ENCODE results near the gene BCAS3. TPM values are rescaled to one million over a fixed set of nuclear protein-coding genes. Genes with fewer than 3 reads are reported as not detected.

The BCAS3 gene
- total and polyA plus RNA-seq, 4 donors = 5.8 to 24.6 (median 10.1) TPM

- Histone ChIP-seq H3K27me3 (ENCODE audit: control insufficient read depth in 4 of 4, insufficient read depth in 4 of 4, low read length in 3 of 4) (no peaks in the 10 kb centered on the region), H3K36me3 (ENCODE audit: control insufficient read depth in 4 of 4, insufficient read depth in 3 of 4, low read depth in 1 of 4, low read length in 3 of 4) (no peaks in the 10 kb centered on the region), H3K4me3 (ENCODE audit: low read depth in 1 of 3, low read length in 3 of 3) (no peak overlapping the region), H3K27ac (ENCODE audit: low read depth in 1 of 2, low read length in 2 of 2) (peak overlapping the region in 1 of 2 donors; percentile 6), H3K9ac (ENCODE audit: low read depth in 1 of 2, low read length in 2 of 2) (no peak overlapping the region), H3K9me3 (ENCODE audit: control insufficient read depth in 4 of 4, low read length in 3 of 4) (no peaks in the 10 kb centered on the region), H3K4me1 (ENCODE audit: control insufficient read depth in 4 of 4, insufficient read depth in 4 of 4, low read length in 3 of 4) (no peaks in the 10 kb centered on the region)
- TF ChIP-seq HNF4A (conservative IDR thresholded peaks at IDR 0.05) (no peak), HNF4G (IDR thresholded peaks at IDR 0.05) (no peak), GABPA (IDR thresholded peaks at IDR 0.05 in 1 of 2, conservative IDR thresholded peaks at IDR 0.05 in 1 of 2) (no peak), JUND (IDR thresholded peaks at IDR 0.05) (no peak), SP1 (IDR thresholded peaks at IDR 0.05) (no peak), ATF3 (IDR thresholded peaks at IDR 0.05) (no peak), FOXA2 (IDR thresholded peaks at IDR 0.05) (no peak), RAD21 (IDR thresholded peaks at IDR 0.05) (no peak)
- TF ChIP-seq, protein P1, sequence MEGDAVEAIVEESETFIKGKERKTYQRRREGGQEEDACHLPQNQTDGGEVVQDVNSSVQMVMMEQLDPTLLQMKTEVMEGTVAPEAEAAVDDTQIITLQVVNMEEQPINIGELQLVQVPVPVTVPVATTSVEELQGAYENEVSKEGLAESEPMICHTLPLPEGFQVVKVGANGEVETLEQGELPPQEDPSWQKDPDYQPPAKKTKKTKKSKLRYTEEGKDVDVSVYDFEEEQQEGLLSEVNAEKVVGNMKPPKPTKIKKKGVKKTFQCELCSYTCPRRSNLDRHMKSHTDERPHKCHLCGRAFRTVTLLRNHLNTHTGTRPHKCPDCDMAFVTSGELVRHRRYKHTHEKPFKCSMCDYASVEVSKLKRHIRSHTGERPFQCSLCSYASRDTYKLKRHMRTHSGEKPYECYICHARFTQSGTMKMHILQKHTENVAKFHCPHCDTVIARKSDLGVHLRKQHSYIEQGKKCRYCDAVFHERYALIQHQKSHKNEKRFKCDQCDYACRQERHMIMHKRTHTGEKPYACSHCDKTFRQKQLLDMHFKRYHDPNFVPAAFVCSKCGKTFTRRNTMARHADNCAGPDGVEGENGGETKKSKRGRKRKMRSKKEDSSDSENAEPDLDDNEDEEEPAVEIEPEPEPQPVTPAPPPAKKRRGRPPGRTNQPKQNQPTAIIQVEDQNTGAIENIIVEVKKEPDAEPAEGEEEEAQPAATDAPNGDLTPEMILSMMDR (IDR thresholded peaks at IDR 0.05; ENCODE audit: low read depth, low read length, missing input control) = no peak
- TF ChIP-seq, protein P2, sequence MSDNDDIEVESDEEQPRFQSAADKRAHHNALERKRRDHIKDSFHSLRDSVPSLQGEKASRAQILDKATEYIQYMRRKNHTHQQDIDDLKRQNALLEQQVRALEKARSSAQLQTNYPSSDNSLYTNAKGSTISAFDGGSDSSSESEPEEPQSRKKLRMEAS (IDR thresholded peaks at IDR 0.05) = no peak
- DNase-seq (ENCODE audit: low spot score) = no peak
- WGBS = 89% methylated on average over 2 of the region's 2 CpGs
These were observed 453.9 kb downstream of the BCAS3 start for GRCh38 chr17:61131585-61131984.

GRCh38 chr17:61132524-61132923 is 454.9 kb downstream of the BCAS3 start:
- 92% methylated on average over 4 of the region's 4 CpGs for whole genome bisulfite sequencing
- H3K4me3 ChIP-seq (ENCODE audit: low read depth in 1 of 3, low read length in 3 of 3) = no peak overlapping the region
- H3K9me3 ChIP-seq (ENCODE audit: control insufficient read depth in 4 of 4, low read length in 3 of 4) = no peaks in the 10 kb centered on the region
- no peaks in the 10 kb centered on the region for H3K27me3 ChIP-seq (ENCODE audit: control insufficient read depth in 4 of 4, insufficient read depth in 4 of 4, low read length in 3 of 4)
- TF ChIP-seq RXRA (IDR thresholded peaks at IDR 0.05) = no peak
- no peak for TF ChIP-seq FOXA2 (IDR thresholded peaks at IDR 0.05)
- no peak for TF ChIP-seq GABPA (IDR thresholded peaks at IDR 0.05 in 1 of 2, conservative IDR thresholded peaks at IDR 0.05 in 1 of 2)
- TF ChIP-seq RAD21 (IDR thresholded peaks at IDR 0.05) = no peak
- TF ChIP-seq, protein P1 (IDR thresholded peaks at IDR 0.05; ENCODE audit: low read depth, low read length, missing input control) = no peak
- TF ChIP-seq EGR1 (IDR thresholded peaks at IDR 0.05; ENCODE audit: low read depth in 2 of 2) = no peak
- no peak for TF ChIP-seq TAF1 (conservative IDR thresholded peaks at IDR 0.05)
- TF ChIP-seq JUND (IDR thresholded peaks at IDR 0.05) = no peak
- TF ChIP-seq NR2F2 (IDR thresholded peaks at IDR 0.05) = no peak
- TF ChIP-seq ATF3 (IDR thresholded peaks at IDR 0.05) = no peak
- H3K36me3 ChIP-seq (ENCODE audit: control insufficient read depth in 4 of 4, insufficient read depth in 3 of 4, low read depth in 1 of 4, low read length in 3 of 4) = no peaks in the 10 kb centered on the region
- no peak overlapping the region for H3K27ac ChIP-seq (ENCODE audit: low read depth in 1 of 2, low read length in 2 of 2)
- no peak for DNase-seq (ENCODE audit: low spot score)
- H3K9ac ChIP-seq (ENCODE audit: low read depth in 1 of 2, low read length in 2 of 2) = no peak overlapping the region
- no peaks in the 10 kb centered on the region for H3K4me1 ChIP-seq (ENCODE audit: control insufficient read depth in 4 of 4, insufficient read depth in 4 of 4, low read length in 3 of 4)
